Activated CD4-positive, alpha-beta T cell treated with anti-CD3 and anti-CD28 coated beads for 1 hour (primary cell): Measurements from ENCODE around the gene RGL1.

ENCODE experiments used
- DNase-seq: peaks from one replicate; pipeline ENCODE4 v3.0.0-alpha.2; 2020

RGL1 gene

GRCh38 chr1:183871142-183871541 lies 66.2 kb downstream of the RGL1 start:
- no peak for DNase-seq

GRCh38 chr1:183871601-183872000 lies 66.7 kb downstream of the RGL1 start:
- DNase-seq, result no peak

GRCh38 chr1:183872403-183872802 lies 67.5 kb downstream of the RGL1 start:
- no peak for DNase-seq

GRCh38 chr1:183873642-183874041 lies 68.7 kb downstream of the RGL1 start:
- DNase-seq, result no peak

DNA sequence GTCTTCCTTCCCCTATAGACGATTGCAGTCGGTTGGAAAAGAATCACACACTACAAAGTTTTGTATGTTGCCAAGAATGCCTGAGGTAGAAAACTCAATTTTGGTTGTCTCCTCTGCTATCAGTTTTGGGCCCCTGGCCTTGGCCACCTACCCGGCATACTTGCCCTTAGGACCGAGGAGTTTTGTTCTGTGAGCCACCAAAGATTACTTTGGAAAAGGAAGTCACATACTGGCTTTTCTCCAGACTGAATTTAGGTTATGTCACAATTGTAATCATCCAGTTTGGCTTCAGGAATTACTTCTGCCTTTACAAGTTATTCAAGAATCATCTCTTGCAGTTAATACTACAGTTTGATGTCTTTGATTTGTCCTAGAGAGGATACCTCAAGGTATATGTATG lies 71.4 kb downstream of the RGL1 start:
- no peak for DNase-seq

DNA sequence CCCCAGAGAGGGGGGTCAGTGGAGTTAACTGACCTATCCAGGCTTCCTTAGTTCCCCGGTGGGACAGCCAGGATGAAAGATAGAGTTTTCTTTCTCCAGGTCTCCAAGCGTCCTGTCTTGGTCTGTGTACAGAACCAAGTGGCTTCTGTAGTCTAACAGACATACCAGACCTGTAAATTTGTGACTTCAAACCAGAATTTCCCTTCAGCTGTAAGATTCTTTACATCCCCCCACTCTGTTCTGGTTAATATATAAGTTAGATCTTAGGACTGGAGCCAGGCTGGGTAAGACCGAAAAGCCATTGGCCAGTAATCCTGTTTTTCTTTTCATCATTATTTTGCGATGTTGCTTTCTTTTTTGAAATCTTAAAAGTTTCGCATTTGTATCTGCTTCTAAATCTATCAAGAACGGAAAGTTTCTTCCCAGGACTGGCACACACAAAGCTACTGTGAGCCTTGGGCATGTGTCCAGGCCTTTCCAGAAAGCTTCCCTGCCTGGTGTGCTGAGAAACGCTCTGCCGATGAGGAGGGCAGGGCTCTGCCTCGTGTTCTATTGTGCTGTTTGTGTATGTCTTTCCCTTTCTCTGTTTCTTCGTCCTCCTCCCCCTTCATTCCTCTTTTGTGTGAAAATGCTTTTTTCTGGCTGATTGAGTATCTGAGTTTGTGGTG lies 72.3 kb downstream of the RGL1 start:
- no peak for DNase-seq

DNA sequence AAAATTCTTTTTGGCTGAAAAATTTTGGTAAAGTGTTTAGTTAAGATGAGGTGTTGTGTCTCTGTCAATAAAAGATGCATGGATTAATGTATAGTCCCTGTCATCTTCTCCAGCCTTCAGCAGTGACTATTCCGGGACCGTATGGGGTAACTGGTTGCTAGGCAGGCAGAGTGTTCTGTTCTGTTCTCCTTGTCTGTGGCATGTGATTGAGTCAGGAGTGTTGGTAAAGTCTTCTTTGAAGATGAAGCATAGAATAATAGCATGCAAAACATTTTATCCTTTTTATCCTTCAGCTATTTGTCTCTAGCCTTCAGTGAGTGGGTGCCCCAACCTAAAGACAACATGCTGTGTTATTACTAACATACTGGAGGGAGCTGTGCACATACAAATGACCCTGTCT lies 74.6 kb downstream of the RGL1 start:
- no peak for DNase-seq

DNA sequence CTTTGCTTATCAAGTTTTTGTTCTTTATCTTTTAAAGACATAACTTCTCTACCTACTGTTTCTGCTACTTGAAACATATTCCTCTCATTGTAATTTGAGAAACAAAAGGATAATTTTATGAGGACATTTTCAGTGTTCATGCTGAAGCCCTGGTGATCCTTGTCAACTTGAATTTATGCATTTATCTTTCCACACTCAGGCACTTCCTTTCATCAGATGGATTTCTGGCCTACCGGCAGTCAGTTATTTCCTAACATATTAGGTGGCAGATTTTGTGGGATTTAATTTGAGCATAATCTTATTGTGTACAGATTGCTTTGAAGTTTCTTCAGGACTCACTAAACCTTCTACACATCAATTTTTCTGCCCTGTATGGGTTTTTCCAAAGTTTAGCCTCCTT lies 75.0 kb downstream of the RGL1 start:
- no peak for DNase-seq

DNA sequence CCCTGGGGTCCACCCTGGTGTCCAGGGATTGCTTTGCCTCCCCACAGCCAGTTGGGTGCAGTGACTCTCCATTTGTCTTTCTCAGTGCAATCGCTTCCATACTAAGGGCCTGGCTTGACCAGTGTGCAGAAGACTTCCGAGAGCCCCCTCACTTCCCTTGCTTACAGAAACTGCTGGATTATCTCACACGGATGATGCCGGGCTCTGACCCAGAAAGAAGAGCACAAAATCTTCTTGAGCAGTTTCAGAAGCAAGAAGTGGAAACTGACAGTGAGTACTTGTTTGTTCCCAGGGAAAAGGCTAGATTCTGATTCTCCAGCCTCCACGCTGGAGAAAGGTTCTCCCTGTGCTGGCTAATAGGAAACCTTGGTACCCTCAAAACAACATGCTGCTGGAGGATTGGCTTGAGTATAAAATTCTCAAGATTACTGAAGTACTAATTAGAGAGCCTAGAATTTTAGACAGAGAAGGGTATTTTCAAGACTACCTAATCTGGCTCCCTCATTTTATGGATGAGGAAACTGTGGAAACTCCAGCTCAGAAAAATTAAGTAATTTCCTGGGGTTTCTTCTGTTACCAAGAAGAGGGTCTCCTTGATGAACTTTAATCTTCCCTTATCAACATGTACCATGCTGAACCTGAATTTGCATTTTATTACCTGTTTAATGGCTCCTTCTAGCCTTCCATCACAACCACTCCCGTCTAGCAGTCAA lies 75.8 kb downstream of the RGL1 start:
- DNase-seq, result no peak

DNA sequence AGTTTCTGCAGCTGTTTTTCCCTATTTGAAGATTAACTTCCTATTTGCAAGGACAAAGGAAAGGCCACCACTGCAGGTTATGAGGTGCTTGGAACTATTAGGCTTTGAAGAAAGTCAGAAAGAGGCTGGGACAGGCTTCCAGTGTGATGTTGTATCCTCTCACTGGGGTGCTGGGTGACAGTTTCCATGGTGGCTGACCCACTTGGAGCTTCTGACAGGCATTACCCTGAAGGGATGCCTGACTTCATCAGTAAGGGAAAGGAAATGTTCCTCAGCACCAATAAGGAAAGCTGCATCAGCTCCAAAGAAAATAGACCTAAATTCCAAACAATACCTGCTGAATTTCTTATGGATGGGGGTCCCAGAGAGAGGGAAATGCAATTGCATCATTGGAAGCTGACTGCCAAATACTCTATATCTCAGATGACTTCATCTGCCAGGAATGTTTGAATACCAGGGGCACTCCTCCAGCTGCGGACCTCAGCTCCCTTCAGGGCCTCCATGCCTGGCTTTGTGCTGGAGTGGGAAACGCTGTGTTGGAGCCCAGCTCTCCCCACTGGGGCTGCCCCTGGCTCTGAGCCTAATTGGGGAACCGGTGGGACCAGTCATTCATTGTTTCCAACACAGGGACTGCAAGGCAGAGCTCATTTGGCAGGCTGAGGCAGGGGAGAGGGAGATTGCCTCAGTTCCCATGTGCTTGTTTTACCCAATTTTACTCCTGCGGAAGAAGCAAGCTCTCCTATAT lies 76.6 kb downstream of the RGL1 start:
- no peak for DNase-seq

GRCh38 chr1:183882335-183883167 lies 77.6 kb downstream of the RGL1 start:
- no peak for DNase-seq

GRCh38 chr1:183883623-183884022 lies 78.7 kb downstream of the RGL1 start:
- no peak for DNase-seq

GRCh38 chr1:183884526-183884925 lies 79.6 kb downstream of the RGL1 start:
- no peak for DNase-seq

GRCh38 chr1:183885142-183885735 lies 80.3 kb downstream of the RGL1 start:
- DNase-seq, result no peak

DNA sequence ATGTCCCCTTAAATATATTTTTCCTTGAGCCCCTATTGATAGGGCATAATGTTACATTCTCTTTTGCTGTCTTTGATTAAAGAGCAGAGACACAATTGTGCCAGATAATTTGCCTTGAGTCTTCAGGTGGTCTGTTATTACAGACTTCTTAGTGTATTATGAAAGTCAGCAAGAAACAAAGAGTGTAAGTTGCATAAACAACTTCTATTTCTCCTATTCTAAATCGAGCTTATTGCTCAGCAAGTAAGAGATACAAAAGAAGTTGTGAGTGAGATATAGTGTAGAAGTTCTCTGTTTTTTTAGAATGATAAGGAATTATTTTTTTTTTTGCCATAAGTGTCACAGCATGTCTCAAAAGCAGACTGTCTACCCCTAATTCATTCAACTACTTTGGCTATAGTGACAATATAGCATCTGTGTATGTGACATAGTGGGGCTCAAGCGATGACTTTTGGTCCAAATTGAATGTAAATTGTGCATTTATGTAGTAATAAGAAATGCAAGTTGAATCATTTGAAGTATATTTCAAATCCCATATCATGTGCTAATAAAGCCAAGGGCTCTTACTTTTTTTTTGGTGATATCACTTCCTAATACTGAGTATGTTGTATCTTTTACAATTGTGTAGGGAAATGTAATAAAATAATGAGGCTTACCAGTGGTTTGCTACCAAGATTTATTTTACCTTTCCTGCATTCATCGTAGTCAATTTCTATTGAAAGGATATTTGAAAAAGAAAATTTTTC lies 81.3 kb downstream of the RGL1 start:
- DNase-seq, result no peak

DNA sequence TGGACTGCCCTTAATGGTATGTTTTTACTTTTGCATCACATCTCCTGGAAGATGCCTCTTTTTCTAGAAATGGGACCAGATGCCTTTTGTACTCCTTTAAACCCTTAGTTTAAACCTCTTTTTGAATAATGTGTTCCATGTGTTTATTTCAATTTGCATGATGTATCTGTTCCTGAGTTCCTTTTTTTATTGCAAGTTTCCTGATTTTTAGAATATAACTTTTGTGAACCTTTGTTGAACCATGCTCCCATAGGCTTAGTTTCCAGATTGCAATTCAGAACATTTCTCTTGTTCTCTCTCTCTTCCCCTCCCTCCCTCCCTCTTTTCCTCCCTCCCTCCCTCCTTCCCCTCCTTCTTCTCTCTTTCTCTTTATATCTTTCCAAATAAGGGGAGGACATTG lies 81.9 kb downstream of the RGL1 start:
- DNase-seq, result no peak

DNA sequence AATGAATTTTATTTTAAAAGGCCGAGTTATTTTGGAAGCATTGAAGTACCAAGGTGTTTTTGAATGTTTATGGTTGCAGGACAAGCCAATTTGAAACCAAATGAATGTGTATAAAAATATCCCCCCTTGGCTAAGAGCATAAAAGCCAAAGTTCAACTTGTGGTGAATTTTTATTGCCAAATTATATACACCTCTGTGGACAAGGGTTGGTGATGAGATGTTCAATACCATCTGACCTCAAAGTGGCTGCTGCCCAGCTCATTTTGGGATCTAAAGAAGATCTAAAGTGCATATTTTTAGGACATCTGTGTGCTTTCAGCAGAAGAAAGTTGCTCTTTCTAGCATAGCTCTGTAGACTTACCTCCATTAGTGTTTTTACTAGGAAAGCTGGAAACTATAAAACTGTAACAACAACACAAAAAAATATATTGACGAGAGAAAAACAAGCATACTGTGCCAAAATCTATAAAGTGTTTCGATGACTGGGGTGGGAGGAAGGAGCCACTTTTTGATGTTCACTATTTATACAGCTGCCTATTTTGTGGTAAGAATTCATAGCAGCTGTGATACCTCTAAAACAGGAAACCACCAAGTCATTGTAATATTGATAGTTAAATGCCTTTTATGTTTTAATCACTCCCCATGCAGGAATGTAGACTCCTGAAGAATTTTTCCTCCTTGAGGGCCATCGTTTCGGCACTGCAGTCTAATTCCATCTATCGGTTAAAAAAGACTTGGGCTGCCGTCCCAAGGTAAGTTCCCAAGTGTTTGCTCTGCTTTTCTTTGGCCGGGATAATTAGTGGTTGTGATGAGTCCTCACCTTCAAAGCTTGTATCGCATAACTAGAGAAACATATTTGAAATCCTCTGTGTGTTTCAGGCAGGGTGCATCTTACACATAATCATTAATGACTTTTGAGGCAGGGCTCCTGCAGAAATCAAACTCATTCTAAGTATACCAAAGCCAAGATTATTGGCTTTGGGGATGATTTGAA lies 83.2 kb downstream of the RGL1 start:
- no peak for DNase-seq

DNA sequence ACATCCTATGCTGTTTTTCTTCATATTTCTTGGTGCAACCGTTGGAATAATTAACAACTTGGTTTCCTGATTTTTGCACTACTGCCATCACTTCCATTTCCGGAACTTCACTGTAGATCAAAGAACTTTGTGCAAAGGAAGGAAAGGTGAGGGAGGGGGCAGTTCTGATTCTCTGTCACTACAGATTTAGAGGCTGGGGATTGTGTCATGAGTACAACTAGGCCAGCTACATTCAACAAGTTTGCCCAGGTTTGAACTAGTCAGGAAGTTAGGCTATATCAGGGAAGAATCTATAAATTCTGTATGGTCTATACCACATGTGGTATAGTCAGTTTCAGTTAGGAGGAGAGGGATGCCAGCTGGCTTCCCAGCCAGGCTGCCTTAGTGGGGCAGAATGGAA lies 84.2 kb downstream of the RGL1 start:
- no peak for DNase-seq

GRCh38 chr1:183891158-183891856 lies 86.4 kb downstream of the RGL1 start:
- DNase-seq, result no peak

- no peak for DNase-seq
These were observed 87.5 kb downstream of the RGL1 start for GRCh38 chr1:183892351-183892793.
